T-cell (primary cell): ENCODE results near the gene ADRA2B. TPM values are rescaled to one million over a fixed set of nuclear protein-coding genes. Genes with fewer than 3 reads are reported as not detected.

ENCODE experiments used
- ATAC-seq, 4 experiments: fragments of 200-7000 bp in 3 of 4; fragments of 150-1000 bp in 1 of 4; cut with Tn5 transposase; replicated peaks in 1 of 4; 1 replicate in 3 of 4; 2 replicates in 1 of 4; pipeline ENCODE4 v1.10.0; 2021; ENCODE audit warnings: moderate library complexity in 3 of 4, mild to moderate bottlenecking in 2 of 4, moderate number of reproducible peaks in 1 of 4
- CTCF ChIA-PET, 2 donors: fragments of 300-600 bp; sonication (Branson Sonifier 250); formaldehyde crosslinking; loops; one replicate each; lab custom pipeline; 2022; ENCODE audit warnings: antibody characterized with exemption in 2 of 2; lab: Charles Lee
- POLR2A ChIA-PET, 2 donors: fragments of 300-600 bp; sonication (Branson Sonifier 250); formaldehyde crosslinking; loops; one replicate each; lab custom pipeline; 2022; ENCODE audit warnings: antibody characterized with exemption in 2 of 2; lab: Charles Lee
- DNase-seq, 35 experiments: peaks; one replicate each; pipeline versions ENCODE4 v3.0.0 to v3.0.0-alpha.2; 2013 to 2023
- H3K27ac ChIP-seq: one replicate; pipeline ENCODE4 v1.5.1; 2013; ENCODE audit warnings: low read length
- H3K27me3 ChIP-seq, 2 experiments: replicated peaks in 1 of 2; 1 replicate in 1 of 2; 2 replicates in 1 of 2; pipeline versions ENCODE4 v1.6.1 to v1.7.0; 2013; ENCODE audit warnings: low read length in 1 of 2, mixed read lengths in 1 of 2; ENCODE audit not compliant: control insufficient read depth in 2 of 2, insufficient read depth in 2 of 2; ENCODE audit errors: extremely low read depth in 1 of 2
- H3K36me3 ChIP-seq, 2 donors: 1 replicate in 1 of 2; 2 replicates in 1 of 2; pipeline versions ENCODE4 v1.6.1 to v1.7.0; 2013; ENCODE audit warnings: low read length in 1 of 2; ENCODE audit not compliant: control insufficient read depth in 2 of 2, insufficient read depth in 1 of 2; ENCODE audit errors: extremely low read depth in 1 of 2
- H3K4me1 ChIP-seq, 2 experiments: 1 replicate in 1 of 2; 2 replicates in 1 of 2; pipeline versions ENCODE4 v1.6.1 to v1.7.0; 2013; ENCODE audit warnings: low read length in 2 of 2, mixed read lengths in 1 of 2; ENCODE audit not compliant: insufficient read depth in 2 of 2, control insufficient read depth in 1 of 2; ENCODE audit errors: extremely low read depth in 1 of 2
- H3K4me3 ChIP-seq, 2 donors: 1 replicate in 1 of 2; 2 replicates in 1 of 2; pipeline versions ENCODE4 v1.5.1 to v1.7.0; 2013; ENCODE audit warnings: mild to moderate bottlenecking in 2 of 2, low read length in 1 of 2, moderate library complexity in 1 of 2; ENCODE audit not compliant: control insufficient read depth in 1 of 2; ENCODE audit errors: extremely low read depth in 1 of 2
- H3K9me3 ChIP-seq: 2 replicates; pipeline ENCODE4 v1.7.0; 2013
- H3K27ac Mint-ChIP-seq, 2 donors: one replicate each; pipeline ENCODE4 v1.8.0; 2020 to 2021; ENCODE audit warnings: mild to moderate bottlenecking in 2 of 2, mixed read lengths in 2 of 2
- H3K27me3 Mint-ChIP-seq, 2 donors: one replicate each; pipeline ENCODE4 v1.8.0; 2021 to 2022; ENCODE audit warnings: mixed read lengths in 2 of 2
- H3K36me3 Mint-ChIP-seq: one replicate; pipeline ENCODE4 v1.8.0; 2021; ENCODE audit warnings: mixed read lengths
- H3K4me1 Mint-ChIP-seq, 3 donors: one replicate each; pipeline ENCODE4 v1.8.0; 2020 to 2022; ENCODE audit warnings: mixed read lengths in 3 of 3, mild to moderate bottlenecking in 1 of 3
- H3K4me3 Mint-ChIP-seq, 3 donors: one replicate each; pipeline ENCODE4 v1.8.0; 2020 to 2022; ENCODE audit warnings: mild to moderate bottlenecking in 3 of 3, mixed read lengths in 3 of 3, moderate library complexity in 3 of 3
- H3K9me3 Mint-ChIP-seq, 3 donors: one replicate each; pipeline ENCODE4 v1.8.0; 2020 to 2022; ENCODE audit warnings: mixed read lengths in 3 of 3
- WGBS: methylation state at CpG from one replicate; pipeline ENCODE4 v1.1.5; 2013; ENCODE audit warnings: missing lambda C conversion rate; ENCODE audit not compliant: insufficient coverage; 5-methylcytosine and 5-hydroxymethylcytosine counted together
- total RNA-seq, 35 experiments: library from RNA in 6 of 35; stranded (reverse) in 6 of 35; fragments of 120-200 nt in 1 of 35; gene quantifications; one replicate each; pipeline versions ENCODE4 v1.2.1 to v1.2.4 and lab custom pipeline; 2013 to 2026

Gene ADRA2B
- total RNA-seq, 5 donors from 2014 or later (not counting 1 experiment from before 2014, with no cell fraction given), result 0.13 to 0.77 (median 0.18) TPM

GRCh38 chr2:96097441-96097840, 18.9 kb downstream of the ADRA2B start:
- Histone ChIP-seq H3K27me3 (peaks cover 0 to 10% of the 10 kb centered on the region in 2 experiments), H3K27ac (no peak overlapping the region), H3K4me1 (no peaks in the 10 kb centered on the region), H3K9me3 (no peaks in the 10 kb centered on the region), H3K36me3 (no peaks in the 10 kb centered on the region), H3K4me3 (no peak overlapping the region)
- ChIA-PET CTCF (interaction anchor here in 1 of 2 donors (0.7 kb wide), 1 partner anchor 18 kb away, joined by 5 read pairs; no protein-coding TSS in a partner anchor), POLR2A (no interaction called here)
- Mint-ChIP-seq H3K27ac (no peak overlapping the region), H3K9me3 (no peaks in the 10 kb centered on the region), H3K4me3 (no peak overlapping the region), H3K4me1 (no peaks in the 10 kb centered on the region), H3K36me3 (no peaks in the 10 kb centered on the region), H3K27me3 (peaks cover 0 to 3% of the 10 kb centered on the region in 2 donors)
- 89% methylated on average over 3 of the region's 5 CpGs for WGBS
- no peak for DNase-seq
- ATAC-seq, result no peak

GRCh38 chr2:96095116-96095636, 21.2 kb downstream of the ADRA2B start:
- Histone ChIP-seq H3K9me3 (no peaks in the 10 kb centered on the region), H3K4me3 (no peak overlapping the region), H3K36me3 (no peaks in the 10 kb centered on the region), H3K4me1 (no peaks in the 10 kb centered on the region), H3K27ac (no peak overlapping the region), H3K27me3 (peaks cover 0 to 24% of the 10 kb centered on the region in 2 experiments)
- Mint-ChIP-seq H3K9me3 (no peaks in the 10 kb centered on the region), H3K27ac (no peak overlapping the region), H3K4me3 (no peak overlapping the region), H3K27me3 (peaks cover 0 to 3% of the 10 kb centered on the region in 2 donors), H3K36me3 (no peaks in the 10 kb centered on the region), H3K4me1 (no peaks in the 10 kb centered on the region)
- POLR2A ChIA-PET, result no interaction called here
- ATAC-seq, result no peak
- WGBS, result no CpG with 5 or more reads among the region's 7 CpGs
- CTCF ChIA-PET, result no interaction called here
- no peak for DNase-seq

- ATAC-seq (no peak), DNase-seq (peak in 2 of 35 experiments; percentile 3 to 14)
- peaks cover 0 to 3% of the 10 kb centered on the region in 2 donors for H3K27me3 Mint-ChIP-seq
- H3K27ac ChIP-seq, result no peak overlapping the region
- H3K27ac Mint-ChIP-seq, result no peak overlapping the region
- H3K27me3 ChIP-seq, result peaks cover 0 to 38% of the 10 kb centered on the region in 2 experiments
- H3K9me3 ChIP-seq, result no peaks in the 10 kb centered on the region
- H3K4me1 Mint-ChIP-seq, result no peaks in the 10 kb centered on the region
- ChIA-PET CTCF (no interaction called here), POLR2A (no interaction called here)
- no peaks in the 10 kb centered on the region for H3K9me3 Mint-ChIP-seq
- H3K4me3 ChIP-seq, result no peak overlapping the region
- 40% methylated on average over 1 of the region's 4 CpGs for WGBS
- H3K4me3 Mint-ChIP-seq, result no peak overlapping the region
- H3K4me1 ChIP-seq, result no peaks in the 10 kb centered on the region
- H3K36me3 ChIP-seq, result no peaks in the 10 kb centered on the region
- H3K36me3 Mint-ChIP-seq, result no peaks in the 10 kb centered on the region
Measured at GRCh38 chr2:96093528-96093927, 22.8 kb downstream of the ADRA2B start.

GRCh38 chr2:96092951-96093350, 23.4 kb downstream of the ADRA2B start:
- no peaks in the 10 kb centered on the region for H3K36me3 Mint-ChIP-seq
- CTCF ChIA-PET, result interaction anchor here in 1 of 2 donors (0.6 kb wide), 1 partner anchor 92 kb away, joined by 3 read pairs; no protein-coding TSS in a partner anchor
- DNase-seq, result peak in 1 of 35 experiments; percentile 7

GRCh38 chr2:96092573-96092877, 23.8 kb downstream of the ADRA2B start:
- ChIA-PET CTCF (interaction anchor here in 1 of 2 donors (0.6 kb wide), 1 partner anchor 93 kb away, joined by 3 read pairs; no protein-coding TSS in a partner anchor), POLR2A (no interaction called here)
- Mint-ChIP-seq H3K36me3 (no peaks in the 10 kb centered on the region), H3K4me3 (no peak overlapping the region), H3K9me3 (no peaks in the 10 kb centered on the region), H3K27ac (no peak overlapping the region), H3K27me3 (peaks cover 0 to 3% of the 10 kb centered on the region in 2 donors), H3K4me1 (no peaks in the 10 kb centered on the region)
- WGBS, result no CpG with 5 or more reads among the region's 4 CpGs
- no peaks in the 10 kb centered on the region for H3K9me3 ChIP-seq
- H3K27ac ChIP-seq, result no peak overlapping the region
- peaks cover 0 to 38% of the 10 kb centered on the region in 2 experiments for H3K27me3 ChIP-seq
- DNase-seq, result no peak
- ATAC-seq, result no peak
- no peaks in the 10 kb centered on the region for H3K4me1 ChIP-seq
- H3K4me3 ChIP-seq, result no peak overlapping the region
- no peaks in the 10 kb centered on the region for H3K36me3 ChIP-seq

More at GRCh38 chr2:96092951-96093350, 23.4 kb downstream of the ADRA2B start:
- Histone ChIP-seq H3K27ac (no peak overlapping the region), H3K36me3 (no peaks in the 10 kb centered on the region), H3K4me1 (no peaks in the 10 kb centered on the region), H3K9me3 (no peaks in the 10 kb centered on the region), H3K4me3 (no peak overlapping the region), H3K27me3 (peaks cover 0 to 38% of the 10 kb centered on the region in 2 experiments)
- Mint-ChIP-seq H3K4me3 (no peak overlapping the region), H3K9me3 (no peaks in the 10 kb centered on the region), H3K27ac (no peak overlapping the region), H3K27me3 (peaks cover 0 to 3% of the 10 kb centered on the region in 2 donors), H3K4me1 (no peaks in the 10 kb centered on the region)
- POLR2A ChIA-PET, result no interaction called here
- 95% methylated on average over 3 of the region's 3 CpGs for WGBS
- no peak for ATAC-seq

- POLR2A ChIA-PET, result no interaction called here
- peaks cover 0 to 3% of the 10 kb centered on the region in 2 donors for H3K27me3 Mint-ChIP-seq
- Histone ChIP-seq H3K27me3 (peaks cover 0 to 38% of the 10 kb centered on the region in 2 experiments), H3K9me3 (no peaks in the 10 kb centered on the region), H3K27ac (no peak overlapping the region), H3K4me3 (no peak overlapping the region), H3K36me3 (no peaks in the 10 kb centered on the region), H3K4me1 (no peaks in the 10 kb centered on the region)
- H3K36me3 Mint-ChIP-seq, result no peaks in the 10 kb centered on the region
- no peak overlapping the region for H3K4me3 Mint-ChIP-seq
- 76% methylated on average over 9 of the region's 18 CpGs for WGBS
- no peak overlapping the region for H3K27ac Mint-ChIP-seq
- ATAC-seq (no peak), DNase-seq (peak in 2 of 35 experiments; percentile 7 to 21)
- CTCF ChIA-PET, result no interaction called here
- H3K9me3 Mint-ChIP-seq, result no peaks in the 10 kb centered on the region
- no peaks in the 10 kb centered on the region for H3K4me1 Mint-ChIP-seq
Measured at GRCh38 chr2:96091711-96092572, 24.4 kb downstream of the ADRA2B start.
